Body of pancreas (tissue), 4 donors: ENCODE results near the gene EEFSEC. TPM values are rescaled to one million over a fixed set of nuclear protein-coding genes. Genes with fewer than 3 reads are reported as not detected.
"Not testable (repeated sequence)": the region's sequence is repeated elsewhere in the genome, so short reads cannot be mapped to it uniquely, and the experiment has no call there.

Source experiments
- ATAC-seq: fragments of 150-250 bp; one replicate; pipeline ENCODE4 v1.9.1; 2016
- DNase-seq, 4 donors: peaks; one replicate each; pipeline ENCODE4 v3.0.0-alpha.2; 2019
- H3K27ac ChIP-seq, 4 donors: fragments of 200-600 bp; sonication (generic); 1 replicate in 3 of 4; 2 replicates in 1 of 4; pipeline versions ENCODE4 v1.5.1 to v1.6.1; 2016 to 2019; ENCODE audit warnings: mild to moderate bottlenecking in 1 of 4, mixed read lengths in 1 of 4, moderate library complexity in 1 of 4
- H3K27me3 ChIP-seq, 2 donors: fragments of 200-600 bp; sonication (generic); one replicate each; pipeline ENCODE4 v1.6.0; 2016; ENCODE audit warnings: mild to moderate bottlenecking in 1 of 2
- H3K36me3 ChIP-seq, 2 donors: fragments of 200-600 bp; sonication (generic); replicated peaks in 1 of 2; 2 replicates each; pipeline ENCODE4 v1.5.1; 2016; ENCODE audit warnings: low read depth in 2 of 2; ENCODE audit not compliant: insufficient read depth in 1 of 2
- H3K4me1 ChIP-seq: fragments of 200-600 bp; sonication (generic); one replicate; pipeline ENCODE4 v1.6.0; 2016
- H3K4me3 ChIP-seq, 2 donors: fragments of 200-600 bp; sonication (generic); 1 replicate in 1 of 2; 2 replicates in 1 of 2; pipeline ENCODE4 v1.5.1; 2016 to 2019
- H3K9me3 ChIP-seq, 3 donors: fragments of 200-600 bp; sonication (generic); 1 replicate in 2 of 3; 2 replicates in 1 of 3; pipeline ENCODE4 v1.5.1; 2016
- CTCF ChIP-seq, 7 experiments: fragments of 450-650 bp in 4 of 7; fragments of 200-600 bp in 3 of 7; sonication (generic) in 3 of 7; IDR thresholded peaks; one replicate each; pipeline ENCODE4 v1.5.1; 2016 to 2019; ENCODE audit warnings: antibody characterized with exemption in 7 of 7
- POLR2A ChIP-seq, 3 donors: fragments of 450-650 bp; IDR thresholded peaks; one replicate each; pipeline ENCODE4 v1.6.1; 2016; ENCODE audit warnings: antibody characterized with exemption in 3 of 3, mild to moderate bottlenecking in 2 of 3
- WGBS, 2 donors: methylation state at CpG; one replicate each; pipeline ENCODE4 v1.1.5; 2017; 5-methylcytosine and 5-hydroxymethylcytosine counted together
- intact Hi-C: fragments of 100-400 bp; cut with DNase I; formaldehyde crosslinking; loops from one replicate; pipeline ENCODE4 v1.15.1; 2023
- total RNA-seq, 2 donors: library from RNA; depleted of rRNA; stranded (reverse); fragments of >200 nt; gene quantifications; one replicate each; pipeline ENCODE4 v1.1.0, GENCODE V29; 2016

Gene EEFSEC
- total RNA-seq, 2 donors from 2014 or later = 8.6 to 33.0 TPM

DNA sequence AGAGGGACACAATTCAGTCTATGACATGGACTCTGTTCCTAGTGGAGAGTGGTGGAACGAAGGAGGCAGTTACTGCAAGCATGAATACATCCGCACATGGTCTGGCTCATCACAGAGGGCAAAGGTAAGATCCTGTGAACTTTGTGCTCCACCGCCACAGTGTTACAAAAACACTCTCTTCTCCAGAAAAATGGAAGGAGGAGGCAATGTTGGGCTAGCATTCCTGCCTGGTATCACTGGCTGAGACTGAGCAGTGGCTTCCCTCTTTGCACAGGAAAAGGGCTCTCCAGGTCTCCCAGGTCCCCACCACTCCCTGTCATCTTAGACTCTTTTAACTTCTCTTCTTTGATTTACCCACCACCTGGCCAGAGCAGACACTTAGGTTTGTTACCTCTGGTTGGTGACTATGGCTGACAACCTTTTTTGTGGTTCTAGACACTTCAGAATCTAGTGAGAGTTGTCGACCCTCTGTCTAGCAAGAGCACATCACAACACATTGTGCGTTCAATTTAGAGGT, 1.5 kb upstream of the EEFSEC start:
- no peak for TF ChIP-seq CTCF (IDR thresholded peaks at IDR 0.05)
- DNase-seq (no peak), ATAC-seq (no peak)
- Histone ChIP-seq H3K27ac (no peak overlapping the region), H3K9me3 (no peaks in the 10 kb centered on the region), H3K4me1 (peaks cover 13% of the 10 kb centered on the region), H3K27me3 (no peaks in the 10 kb centered on the region), H3K36me3 (no peaks in the 10 kb centered on the region), H3K4me3 (no peak overlapping the region)
- intact Hi-C loops = no loop called here
- 79 to 97% methylated on average over 5 of the region's 5 CpGs for WGBS, 2 donors

GRCh38 chr3:128152419-128153155, 694 bp upstream of the EEFSEC start:
- TF ChIP-seq CTCF (IDR thresholded peaks at IDR 0.05) (no peak), POLR2A (IDR thresholded peaks at IDR 0.05) (no peak)
- no peaks in the 10 kb centered on the region for H3K27me3 ChIP-seq
- no peaks in the 10 kb centered on the region for H3K36me3 ChIP-seq
- ATAC-seq (peak; percentile 69), DNase-seq (peak in 1 of 4 donors; percentile 63)
- peaks cover 13% of the 10 kb centered on the region for H3K4me1 ChIP-seq
- intact Hi-C loops = no loop called here
- H3K9me3 ChIP-seq = no peaks in the 10 kb centered on the region
- H3K27ac ChIP-seq = peak overlapping the region in 3 of 4 donors; percentile 73 to 88 (median 84)
- WGBS, 2 donors = 46 to 62% methylated on average over 14 to 20 of the region's 29 CpGs
- H3K4me3 ChIP-seq = peak overlapping the region; percentile 69 to 99

DNA sequence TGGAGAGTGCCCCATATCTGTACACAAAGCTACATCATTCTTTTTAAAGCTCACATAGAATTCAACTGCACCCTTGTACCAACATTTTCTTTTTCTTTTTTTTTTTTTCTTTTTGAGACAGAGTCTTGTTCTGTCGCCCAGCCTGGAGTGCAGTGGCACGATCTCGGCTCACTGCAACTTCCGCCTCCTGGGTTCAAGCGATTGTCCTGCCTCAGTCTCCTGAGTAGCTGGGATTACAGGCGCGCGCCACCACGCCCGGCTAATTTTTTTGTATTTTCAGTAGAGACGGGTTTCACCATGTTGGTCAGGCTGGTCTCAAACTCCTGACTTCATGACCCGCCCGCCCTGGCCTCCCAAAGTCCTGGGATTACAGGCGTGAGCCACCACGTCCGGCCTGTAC, 1.1 kb downstream of the EEFSEC start:
- intact Hi-C loops, H3K4me3 ChIP-seq, H3K27me3 ChIP-seq, H3K9me3 ChIP-seq, DNase-seq, H3K27ac ChIP-seq, H3K36me3 ChIP-seq, ATAC-seq: not testable (repeated sequence)
- WGBS, 2 donors = 81% methylated on average over 16 of the region's 16 CpGs
- peaks cover 13% of the 10 kb centered on the region for H3K4me1 ChIP-seq

DNA sequence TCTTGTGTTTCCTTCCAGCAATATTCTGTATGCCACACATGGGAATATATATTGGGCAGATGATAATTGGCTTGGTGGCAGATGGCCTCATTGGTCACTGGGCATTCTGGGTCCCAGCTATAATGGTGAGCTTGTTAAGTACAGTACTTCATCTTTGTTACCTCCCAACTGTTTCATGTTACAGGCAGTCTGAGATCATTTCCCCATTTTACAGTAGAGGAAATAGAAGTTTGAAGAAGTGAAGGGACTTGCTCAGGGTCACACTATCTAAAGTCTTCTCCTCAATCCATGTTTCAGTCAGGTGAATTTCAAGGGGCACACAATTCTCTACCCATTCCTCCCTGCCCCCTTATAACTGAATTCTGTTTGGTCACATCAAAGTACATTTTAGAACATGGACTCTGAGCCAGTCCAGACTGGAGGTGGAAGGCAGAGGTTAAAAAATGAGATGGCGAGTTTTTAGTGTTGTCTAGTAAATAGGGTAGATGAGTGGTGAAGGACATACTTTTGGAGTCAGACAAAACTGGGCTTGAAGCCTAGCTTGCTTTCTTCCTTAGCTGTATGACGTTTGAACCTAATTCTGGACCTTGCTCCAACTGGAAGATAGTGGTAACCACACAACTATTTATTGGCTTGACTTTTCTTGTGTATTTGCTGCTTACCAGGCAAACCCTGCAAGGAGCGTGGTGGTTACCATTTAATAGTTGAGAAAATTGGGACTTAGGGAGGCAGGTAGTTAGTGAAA, 2.5 kb downstream of the EEFSEC start:
- ATAC-seq (no peak), DNase-seq (no peak)
- Histone ChIP-seq H3K4me1 (peaks cover 13% of the 10 kb centered on the region), H3K9me3 (no peaks in the 10 kb centered on the region), H3K27me3 (no peaks in the 10 kb centered on the region), H3K36me3 (no peaks in the 10 kb centered on the region), H3K4me3 (no peak overlapping the region), H3K27ac (no peak overlapping the region)
- TF ChIP-seq CTCF (IDR thresholded peaks at IDR 0.05) (no peak), POLR2A (IDR thresholded peaks at IDR 0.05) (no peak)
- intact Hi-C loops = no loop called here
- 74 to 96% methylated on average over 3 of the region's 3 CpGs for WGBS, 2 donors

- no peak overlapping the region for H3K27ac ChIP-seq
- intact Hi-C loops = no loop called here
- WGBS, 2 donors = 85 to 90% methylated on average over 5 of the region's 5 CpGs
Measured at GRCh38 chr3:128160661-128161060, 7.4 kb downstream of the EEFSEC start.

More at GRCh38 chr3:128160661-128161060, 7.4 kb downstream of the EEFSEC start:
- DNase-seq (no peak), ATAC-seq (no peak)
- H3K4me3 ChIP-seq = no peak overlapping the region
- H3K9me3 ChIP-seq = no peaks in the 10 kb centered on the region
- no peaks in the 10 kb centered on the region for H3K36me3 ChIP-seq
- no peak for TF ChIP-seq POLR2A (IDR thresholded peaks at IDR 0.05)
- no peak for TF ChIP-seq CTCF (IDR thresholded peaks at IDR 0.05)
- H3K27me3 ChIP-seq = no peaks in the 10 kb centered on the region
- no peaks in the 10 kb centered on the region for H3K4me1 ChIP-seq
